ENCODE results near the gene MMAB. TPM values are rescaled to one million over a fixed set of nuclear protein-coding genes. Genes with fewer than 3 reads are reported as not detected.

The MMAB gene
- polyA plus RNA-seq, 3 donors = 35.1 to 41.5 (median 39.1) TPM

DNA sequence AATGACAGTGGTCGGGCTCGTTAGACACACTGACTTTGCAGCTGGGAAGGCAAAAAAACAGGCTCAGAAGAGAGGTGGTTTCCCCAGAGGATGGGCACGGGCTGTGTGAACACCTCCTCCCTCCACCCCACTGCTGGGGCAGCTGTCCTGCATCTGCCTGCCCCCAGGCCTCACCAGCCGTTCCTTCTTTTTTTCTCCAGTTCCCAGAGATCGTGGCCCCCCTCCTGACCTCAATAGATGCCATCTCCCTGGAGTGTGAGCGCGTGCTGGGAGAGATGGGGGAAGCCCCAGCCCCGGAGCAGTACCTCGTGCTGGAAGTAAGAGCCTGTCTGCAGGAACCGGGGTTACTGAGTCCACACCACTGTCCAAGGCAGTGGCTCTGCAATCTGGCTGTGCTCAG is 17.7 kb upstream of the MMAB start:
- no peak for DNase-seq (ENCODE audit: extremely low read depth in 1 of 11, low read depth in 9 of 11, low spot score in 4 of 11)

DNA sequence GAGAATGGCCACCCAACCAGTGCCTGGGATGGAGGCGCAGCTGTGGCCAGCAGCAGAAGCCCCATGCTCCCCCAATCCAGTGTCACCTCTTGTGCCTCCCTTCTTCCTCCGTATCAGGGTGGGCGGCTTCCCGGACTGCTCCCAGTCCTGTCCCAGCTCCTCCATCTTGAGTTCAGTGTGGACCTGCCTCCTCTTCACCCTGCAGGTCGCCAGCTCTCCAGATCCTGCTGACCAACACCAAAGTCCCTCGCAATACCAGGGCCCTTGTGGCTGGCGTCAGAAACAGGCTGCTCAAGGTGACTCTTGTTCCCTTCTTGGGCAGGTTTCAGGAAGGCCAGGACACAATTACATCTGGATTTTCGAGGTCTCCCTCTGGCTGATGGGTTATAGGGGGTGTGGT is 17.3 kb upstream of the MMAB start:
- DNase-seq (ENCODE audit: extremely low read depth in 1 of 11, low read depth in 9 of 11, low spot score in 4 of 11) = no peak

DNA sequence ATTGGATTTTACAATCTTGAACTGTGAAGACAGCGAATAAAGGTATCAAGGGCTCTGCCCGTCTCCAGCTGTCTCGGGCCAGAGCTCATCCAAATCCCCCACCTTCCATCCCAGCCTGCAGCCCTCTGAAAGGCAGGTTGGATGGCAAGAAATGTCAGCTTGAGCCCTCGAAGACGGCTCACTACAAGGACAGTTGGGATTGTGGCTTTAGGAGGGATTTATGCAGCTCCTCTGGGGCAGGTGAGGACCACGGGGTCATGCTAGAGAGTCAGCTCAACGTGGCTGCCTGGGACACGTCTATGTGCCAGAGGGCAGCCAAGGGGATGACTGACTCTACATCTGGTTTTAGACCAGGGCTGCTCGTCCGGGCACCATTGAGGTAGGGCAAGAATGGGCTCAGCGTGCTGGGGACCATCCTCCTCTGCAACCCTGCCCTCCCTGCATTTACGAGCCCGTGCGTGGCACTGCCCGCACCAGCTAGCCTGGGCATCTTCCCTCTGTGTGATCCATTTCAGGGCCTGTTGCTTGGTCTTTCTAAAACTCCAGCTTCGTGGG is 16.5 kb upstream of the MMAB start:
- no peak for DNase-seq (ENCODE audit: extremely low read depth in 1 of 11, low read depth in 9 of 11, low spot score in 4 of 11)

DNA sequence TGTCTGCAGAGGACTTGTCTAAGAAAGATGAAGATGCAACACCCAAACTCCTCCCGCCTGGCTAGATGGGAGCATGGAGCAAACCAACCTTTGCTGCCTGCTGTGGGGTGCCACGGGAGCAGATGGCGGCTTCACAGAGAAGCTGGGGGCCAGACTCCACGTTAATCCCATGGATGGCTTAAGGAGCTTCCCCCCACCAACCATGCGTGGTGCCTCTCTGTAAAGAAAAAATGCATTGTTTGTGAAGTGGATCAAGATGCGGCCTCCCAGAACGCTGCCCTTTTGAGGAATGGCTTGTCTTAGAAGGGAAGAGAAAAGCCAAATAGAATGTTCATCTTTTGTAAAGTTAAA is 15.9 kb upstream of the MMAB start:
- no peak for DNase-seq (ENCODE audit: extremely low read depth in 1 of 11, low read depth in 9 of 11, low spot score in 4 of 11)

DNA sequence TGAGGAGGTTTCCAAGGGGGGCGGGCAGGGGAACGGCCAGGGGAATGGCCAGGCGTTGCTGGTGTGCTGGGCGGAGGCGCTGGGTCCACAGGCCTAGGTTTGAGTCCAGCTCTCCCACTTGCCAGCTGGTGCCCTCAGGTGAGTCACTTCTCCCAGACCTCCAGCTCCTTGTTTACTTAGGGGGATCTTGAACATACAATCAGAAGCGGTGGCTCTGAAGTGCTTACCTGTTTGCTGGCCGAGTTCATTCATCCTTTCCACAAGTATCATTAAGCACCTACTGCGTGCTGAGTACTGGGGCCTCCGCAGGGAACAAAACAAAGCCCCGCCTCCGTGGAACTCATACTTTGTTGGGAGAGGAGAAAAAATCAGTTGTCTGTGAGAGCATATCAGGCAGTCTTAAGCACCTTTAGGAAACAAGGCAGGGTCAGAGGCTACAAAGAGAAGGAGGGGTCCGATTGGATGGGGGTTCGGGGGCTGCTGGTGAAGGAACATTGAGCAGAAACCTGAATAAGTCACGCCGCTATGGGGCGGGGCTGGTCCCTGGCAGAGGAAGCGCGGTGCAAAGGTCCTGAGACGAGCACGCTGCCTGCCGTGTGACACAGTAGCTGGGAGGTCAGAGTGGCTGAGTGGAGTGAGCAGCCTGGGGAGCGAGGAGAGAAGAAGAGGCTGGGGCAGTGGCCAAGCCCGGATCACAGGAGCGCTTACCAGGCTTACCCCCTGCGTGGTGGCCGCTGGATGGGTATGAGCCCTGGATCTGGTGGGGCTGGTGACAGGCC is 15.3 kb upstream of the MMAB start:
- DNase-seq (ENCODE audit: extremely low read depth in 1 of 11, low read depth in 9 of 11, low spot score in 4 of 11) = no peak

DNA sequence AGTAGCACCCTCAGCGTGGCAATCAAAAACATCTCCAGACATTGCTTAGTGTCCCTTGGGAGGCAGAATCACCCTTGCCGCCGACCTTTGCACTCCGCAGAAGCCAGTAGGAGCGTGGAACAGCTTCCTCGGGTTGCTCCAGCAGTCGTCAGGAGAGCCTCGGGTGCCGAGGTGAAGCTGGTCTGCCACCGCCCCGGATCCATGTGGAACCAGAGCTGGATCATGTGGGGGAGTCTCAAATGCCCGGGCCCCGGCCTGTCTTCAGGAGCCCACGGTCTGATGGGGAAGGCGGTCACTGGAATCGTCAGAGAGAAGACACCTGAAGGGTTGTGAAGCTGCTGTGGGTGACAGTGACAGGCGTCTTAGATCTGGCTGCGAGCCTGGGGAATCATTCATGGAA is 14.6 kb upstream of the MMAB start:
- DNase-seq (ENCODE audit: extremely low read depth in 1 of 11, low read depth in 9 of 11, low spot score in 4 of 11) = no peak

DNA sequence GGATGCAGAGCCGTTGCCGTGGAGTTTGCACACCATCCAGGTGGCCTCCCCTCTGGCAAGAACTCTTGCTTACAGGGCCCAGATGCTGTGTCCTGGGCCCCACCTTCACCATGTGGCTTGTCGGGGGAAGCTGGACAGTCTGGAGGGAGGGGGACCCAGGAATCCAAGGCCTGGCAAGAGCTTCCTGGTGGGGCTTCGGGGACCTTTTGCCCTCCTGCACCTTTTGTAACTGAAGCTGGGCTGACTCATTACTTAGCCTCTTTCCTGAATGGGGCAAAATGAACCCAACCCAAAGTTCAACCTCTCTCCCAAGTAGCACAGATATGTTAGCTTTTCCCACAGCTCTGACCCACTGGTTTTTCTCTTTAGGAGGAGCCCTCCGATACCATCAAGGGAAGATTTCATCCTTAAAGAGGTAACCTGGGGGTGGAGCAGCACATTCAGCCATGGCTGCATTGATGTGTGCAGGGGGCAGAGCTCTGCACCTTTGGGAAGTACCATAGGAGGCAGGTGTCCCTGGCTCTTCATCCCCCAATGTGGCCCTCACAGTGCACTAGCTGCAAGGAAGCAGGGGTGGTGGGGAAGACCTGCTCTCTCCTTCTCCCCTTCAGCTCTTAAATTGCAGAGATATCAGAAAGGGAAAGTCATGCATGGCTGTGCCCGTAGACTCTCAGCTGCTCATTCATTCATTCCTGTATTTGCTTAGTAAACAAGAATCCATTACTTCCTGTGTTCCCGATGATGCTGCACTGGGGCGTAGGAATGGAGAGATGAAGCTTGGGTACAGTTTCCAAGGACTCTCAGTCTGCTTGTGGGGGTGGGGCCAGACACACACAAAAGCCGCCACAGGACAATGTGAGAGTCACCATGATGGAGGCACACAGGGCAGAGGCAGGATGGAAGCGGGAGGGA is 13.3 kb upstream of the MMAB start:
- DNase-seq (ENCODE audit: extremely low read depth in 1 of 11, low read depth in 9 of 11, low spot score in 4 of 11) = no peak

DNA sequence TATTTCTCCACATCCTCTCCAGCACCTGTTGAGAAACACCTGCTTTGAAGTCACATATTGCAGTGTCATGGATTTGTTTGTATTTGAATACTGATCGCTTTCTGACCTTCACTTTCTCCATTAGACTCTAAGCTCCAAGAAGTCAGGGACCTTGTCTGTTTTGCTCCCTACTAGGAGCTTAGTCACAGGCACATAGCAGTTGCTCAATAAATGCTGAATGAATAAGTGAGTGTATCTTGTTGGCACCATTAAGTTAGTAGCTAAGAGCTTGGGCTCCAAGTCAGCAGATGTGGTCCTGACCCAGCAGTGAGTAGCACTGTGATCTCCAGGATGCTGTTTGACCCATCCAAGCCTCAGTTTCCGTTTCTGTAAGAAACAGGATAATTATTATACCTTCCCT is 10.4 kb upstream of the MMAB start:
- DNase-seq (ENCODE audit: extremely low read depth in 1 of 11, low read depth in 9 of 11, low spot score in 4 of 11) = no peak

DNA sequence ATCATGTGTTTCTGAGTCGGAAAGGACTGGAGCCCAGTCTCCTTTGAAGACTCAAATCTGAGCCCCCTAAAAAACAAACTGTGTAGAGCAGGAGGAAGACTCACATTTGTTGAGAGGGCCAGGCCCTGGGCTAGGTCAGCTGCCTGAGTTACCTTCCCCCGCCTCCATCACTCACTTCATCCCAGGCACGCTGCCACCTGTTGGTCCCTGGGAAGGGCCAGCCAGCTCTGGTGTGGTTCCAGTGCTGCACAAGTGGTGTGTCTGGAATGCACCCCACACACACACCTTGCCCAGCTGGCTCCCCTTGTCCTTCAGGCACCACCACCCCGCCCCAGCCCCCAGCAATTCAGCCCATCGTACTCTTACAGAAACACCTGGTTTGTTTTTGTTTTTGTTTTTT is 9.3 kb upstream of the MMAB start:
- DNase-seq (ENCODE audit: extremely low read depth in 1 of 11, low read depth in 9 of 11, low spot score in 4 of 11) = peak in 1 of 11 donors; percentile 18

DNA sequence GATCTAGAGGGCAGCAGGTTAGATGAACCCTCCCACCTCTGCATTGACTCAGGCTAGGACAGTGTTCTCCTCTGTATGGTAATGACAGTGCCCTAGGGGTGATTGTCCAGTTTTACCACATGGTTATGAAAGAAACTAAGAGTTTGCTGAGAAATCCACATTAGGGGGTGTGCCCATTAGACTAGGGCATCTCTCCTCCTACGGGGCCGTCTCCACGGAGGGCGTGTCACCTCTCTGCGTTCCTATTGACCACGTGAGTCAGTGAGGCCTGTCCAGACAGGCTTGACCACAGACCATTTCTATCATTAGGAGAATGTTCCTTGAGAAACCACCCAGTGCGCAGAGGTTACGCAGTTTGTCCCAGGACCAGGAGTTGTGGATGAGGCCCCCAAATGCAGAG is 8.6 kb upstream of the MMAB start:
- no peak for DNase-seq (ENCODE audit: extremely low read depth in 1 of 11, low read depth in 9 of 11, low spot score in 4 of 11)

DNA sequence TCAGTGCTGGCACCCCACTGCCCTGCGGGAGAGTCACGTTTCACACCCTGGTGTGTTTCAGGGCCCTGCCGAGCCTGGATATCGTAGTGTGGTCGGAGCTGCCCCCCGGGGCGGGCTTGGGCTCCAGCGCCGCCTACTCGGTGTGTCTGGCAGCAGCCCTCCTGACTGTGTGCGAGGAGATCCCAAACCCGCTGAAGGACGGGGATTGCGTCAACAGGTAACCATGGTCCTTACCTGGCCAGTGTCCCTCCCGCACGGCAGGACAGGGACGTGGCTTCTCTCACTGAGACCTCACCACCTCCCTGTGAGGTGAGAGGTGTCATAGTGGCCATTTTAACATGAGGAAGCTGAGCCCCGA is 8.0 kb upstream of the MMAB start:
- DNase-seq (ENCODE audit: extremely low read depth in 1 of 11, low read depth in 9 of 11, low spot score in 4 of 11) = no peak

DNA sequence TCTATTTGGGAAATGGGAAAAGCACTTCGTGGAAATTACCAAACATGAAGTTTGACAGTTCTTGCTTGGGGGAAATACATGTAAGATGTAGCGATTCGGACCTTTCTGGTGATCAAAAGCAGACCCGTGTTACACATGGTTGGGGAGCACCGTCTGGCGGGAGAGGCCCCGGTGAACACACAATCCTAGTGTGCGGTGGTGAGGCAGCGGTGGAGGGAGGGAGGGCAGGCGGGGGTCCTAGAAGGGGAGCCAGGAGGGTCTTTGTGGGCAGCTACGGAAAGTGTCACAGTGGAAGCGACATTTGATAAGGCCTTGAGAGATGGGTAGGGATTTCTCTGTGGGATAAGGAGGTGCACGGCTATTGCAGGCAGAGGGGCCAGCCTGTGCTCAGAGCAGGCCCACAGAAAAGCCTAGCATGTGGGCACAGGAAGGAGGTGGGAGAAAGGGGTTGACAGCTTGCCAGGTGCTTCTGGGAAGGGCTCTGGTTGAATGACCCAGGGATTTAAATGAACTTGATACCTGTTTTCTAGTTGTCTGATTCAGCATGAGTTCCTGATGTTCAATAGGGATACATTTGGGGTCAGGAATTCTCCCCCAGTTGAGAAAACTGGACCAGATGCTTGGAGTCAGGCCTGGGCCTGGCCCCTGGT is 7.5 kb upstream of the MMAB start:
- DNase-seq (ENCODE audit: extremely low read depth in 1 of 11, low read depth in 9 of 11, low spot score in 4 of 11) = no peak

DNA sequence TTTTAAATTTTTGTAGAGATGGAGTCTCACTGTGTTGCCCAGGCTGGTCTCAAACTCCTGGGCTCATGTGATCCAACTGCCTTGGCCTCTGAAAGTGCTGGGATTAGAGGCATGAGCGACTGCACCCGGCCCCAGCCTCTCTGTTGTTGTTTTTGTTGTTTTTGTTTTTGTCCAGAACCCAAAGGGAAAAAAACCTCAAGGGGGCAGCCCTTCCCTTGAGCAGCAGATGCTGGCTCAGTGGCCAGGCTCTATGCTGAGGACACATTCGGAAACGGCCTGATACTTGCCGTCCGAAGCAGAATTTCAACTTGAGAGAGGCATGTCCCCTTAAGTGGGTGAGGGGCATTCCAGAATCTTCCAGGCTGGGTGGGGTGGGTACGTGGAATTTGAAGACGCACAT is 7.0 kb upstream of the MMAB start:
- no peak for DNase-seq (ENCODE audit: extremely low read depth in 1 of 11, low read depth in 9 of 11, low spot score in 4 of 11)

DNA sequence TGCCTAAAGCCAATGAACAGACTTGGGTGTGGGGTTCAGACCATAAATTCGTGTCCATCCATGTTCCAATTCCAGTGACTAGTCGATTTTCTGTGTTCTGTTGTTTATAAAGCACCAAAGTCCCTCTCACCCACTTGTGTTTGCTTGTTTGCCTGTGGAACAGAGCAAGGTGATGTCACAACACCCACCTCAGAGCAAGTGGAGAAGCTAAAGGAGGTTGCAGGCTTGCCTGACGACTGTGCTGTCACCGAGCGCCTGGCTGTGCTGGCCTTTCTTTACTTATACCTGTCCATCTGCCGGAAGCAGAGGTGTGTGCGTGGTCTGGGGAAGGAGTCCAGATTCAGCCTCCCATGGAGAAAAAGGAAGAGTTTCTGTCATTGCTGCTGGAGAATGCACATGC is 6.3 kb upstream of the MMAB start:
- no peak for DNase-seq (ENCODE audit: extremely low read depth in 1 of 11, low read depth in 9 of 11, low spot score in 4 of 11)

DNA sequence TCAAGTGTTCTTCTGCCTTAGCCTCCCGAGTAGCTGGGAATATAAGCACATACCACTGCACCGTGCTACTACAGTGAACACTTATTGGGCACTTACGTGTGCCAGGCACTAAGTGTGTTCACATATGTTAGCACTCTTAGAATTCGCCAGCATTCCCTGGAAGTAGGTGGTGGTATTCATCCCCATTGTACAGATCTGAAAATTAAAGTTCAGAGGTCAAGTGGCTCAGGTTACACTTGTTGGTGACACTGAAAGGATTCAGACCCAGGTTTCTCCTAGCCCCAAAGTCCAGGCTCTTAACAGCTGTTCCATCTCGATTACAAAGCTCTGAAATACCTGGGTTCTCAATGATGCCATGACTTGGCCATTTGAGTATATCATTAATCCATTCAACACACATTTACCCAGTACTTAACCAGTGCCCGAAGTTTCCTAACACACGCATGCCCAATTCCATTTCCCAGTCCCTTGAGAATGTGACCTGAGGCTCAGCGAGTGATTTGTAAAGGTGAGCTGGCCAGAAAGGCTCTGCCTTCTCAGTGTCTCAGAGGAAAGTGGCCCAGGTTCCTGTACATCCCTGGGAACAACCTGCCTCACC is 5.1 kb upstream of the MMAB start:
- peak in 3 of 11 donors; percentile 26 to 60 (median 31) for DNase-seq (ENCODE audit: extremely low read depth in 1 of 11, low read depth in 9 of 11, low spot score in 4 of 11)

DNA sequence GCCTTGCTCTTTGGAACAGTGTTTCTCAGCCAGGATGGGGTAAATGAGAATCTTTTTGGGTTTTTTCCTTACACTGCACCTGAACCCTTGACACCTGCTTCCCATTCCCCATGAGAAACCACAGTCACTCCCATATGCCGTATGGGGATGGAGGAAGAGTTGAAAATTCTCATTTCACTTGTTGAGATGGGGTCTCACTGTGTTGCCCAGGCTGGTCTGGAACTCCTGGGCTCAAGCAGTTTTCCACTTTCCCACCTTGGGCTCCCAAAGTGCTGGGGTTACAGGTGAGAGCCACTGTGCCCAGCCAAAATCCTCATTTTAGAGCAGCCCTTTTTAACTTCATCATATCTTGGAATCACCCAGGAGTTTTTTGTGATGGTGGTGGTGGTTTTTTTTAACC is 4.0 kb upstream of the MMAB start:
- no peak for DNase-seq (ENCODE audit: extremely low read depth in 1 of 11, low read depth in 9 of 11, low spot score in 4 of 11)

DNA sequence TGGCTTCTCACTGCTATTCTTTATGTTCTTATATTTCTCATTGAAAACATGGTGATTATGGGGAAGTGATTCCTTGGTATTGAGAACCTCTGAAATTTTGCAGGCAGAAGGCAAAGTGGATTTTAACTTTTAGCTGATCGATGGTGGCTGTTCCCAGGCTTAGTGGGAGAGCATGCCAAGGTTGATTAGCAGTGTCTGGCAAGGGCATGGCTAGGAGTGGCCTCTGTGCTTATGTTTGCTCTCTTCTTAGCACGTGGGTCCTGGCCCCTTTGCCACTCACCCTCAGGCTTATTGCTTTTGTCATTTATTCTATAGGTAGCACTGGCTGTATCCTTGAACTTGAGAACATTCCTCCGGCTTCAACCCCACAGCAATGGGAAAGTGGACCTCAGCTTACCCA is 2.4 kb upstream of the MMAB start:
- DNase-seq (ENCODE audit: extremely low read depth in 1 of 11, low read depth in 9 of 11, low spot score in 4 of 11) = no peak

DNA sequence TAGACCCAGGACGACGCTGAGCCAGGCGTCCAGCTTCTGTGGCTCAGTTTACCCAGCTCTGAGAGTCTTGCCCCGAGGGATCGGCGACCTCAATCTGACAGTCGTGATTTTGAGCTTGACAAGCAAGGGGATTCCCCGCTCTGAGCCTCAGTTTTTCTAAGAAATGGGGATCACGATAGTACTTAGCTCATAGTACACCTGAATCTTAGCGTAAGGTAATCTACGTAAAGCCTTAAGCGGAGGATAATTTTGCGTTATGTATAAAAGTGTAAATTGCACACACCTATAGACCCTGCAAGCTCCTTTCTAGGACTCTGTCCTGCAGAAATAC is 575 bp upstream of the MMAB start:
- DNase-seq (ENCODE audit: extremely low read depth in 1 of 11, low read depth in 9 of 11, low spot score in 4 of 11) = no peak

DNA sequence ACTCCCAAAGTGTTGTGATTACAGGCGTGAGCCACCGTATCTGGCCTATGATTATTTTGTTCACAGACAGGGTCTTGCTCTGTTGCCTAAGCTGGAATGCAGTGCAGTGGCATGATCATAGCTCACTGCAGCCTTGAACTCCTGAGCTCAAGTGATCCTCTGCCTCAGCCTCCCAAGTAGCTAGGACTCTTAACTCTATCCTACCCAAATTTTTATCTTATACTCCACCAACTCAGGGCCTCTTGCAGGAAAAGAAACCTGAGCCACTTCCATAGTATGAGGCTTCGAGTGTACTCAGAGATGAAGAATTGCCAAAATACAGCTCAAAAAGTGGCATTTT is 828 bp downstream of the MMAB start:
- DNase-seq (ENCODE audit: extremely low read depth in 1 of 11, low read depth in 9 of 11, low spot score in 4 of 11) = no peak

Measured in renal cortex interstitium (tissue), 11 donors.